HUES48 (cell line): ENCODE results near the gene HOXB9.

Experiments used
- H3K27ac ChIP-seq: one replicate; pipeline ENCODE4 v1.7.0; 2013; ENCODE audit warnings: low read depth, low read length, inconsistent platforms
- H3K27me3 ChIP-seq: 2 replicates; pipeline ENCODE4 v1.6.1; 2013; ENCODE audit warnings: mild to moderate bottlenecking, low read length; ENCODE audit not compliant: control insufficient read depth, insufficient read depth
- H3K36me3 ChIP-seq: 2 replicates; pipeline ENCODE4 v1.6.1; 2013; ENCODE audit warnings: low read length; ENCODE audit not compliant: control insufficient read depth, insufficient read depth
- H3K4me1 ChIP-seq: 2 replicates; pipeline ENCODE4 v1.6.1; 2013; ENCODE audit warnings: mild to moderate bottlenecking, low read length; ENCODE audit not compliant: control insufficient read depth, insufficient read depth
- H3K4me3 ChIP-seq: 2 replicates; pipeline ENCODE4 v1.5.1; 2013; ENCODE audit warnings: mild to moderate bottlenecking, low read depth, low read length
- H3K9ac ChIP-seq: 2 replicates; pipeline ENCODE4 v1.6.1; 2013; ENCODE audit warnings: mild to moderate bottlenecking, low read depth, low read length, moderate library complexity
- H3K9me3 ChIP-seq: 2 replicates; pipeline ENCODE4 v1.6.1; 2013; ENCODE audit warnings: low read length; ENCODE audit not compliant: control insufficient read depth, insufficient read depth

HOXB9 gene

GRCh38 chr17:48575673-48576478, 50.3 kb downstream of the HOXB9 start:
- no peak overlapping the region for H3K27ac ChIP-seq
- no peak overlapping the region for H3K4me3 ChIP-seq
- peaks cover 8% of the 10 kb centered on the region; the same call in 1 of the 2 replicates for H3K4me1 ChIP-seq
- H3K9me3 ChIP-seq: no peaks in the 10 kb centered on the region
- H3K9ac ChIP-seq: no peak overlapping the region
- peaks cover 100% of the 10 kb centered on the region for H3K27me3 ChIP-seq
- H3K36me3 ChIP-seq: no peaks in the 10 kb centered on the region

GRCh38 chr17:48575066-48575582, 51.0 kb downstream of the HOXB9 start:
- Histone ChIP-seq H3K9ac (no peak overlapping the region), H3K9me3 (no peaks in the 10 kb centered on the region), H3K4me3 (no peak overlapping the region), H3K27me3 (peaks cover 100% of the 10 kb centered on the region), H3K4me1 (peaks cover 10% of the 10 kb centered on the region; the same call in 1 of the 2 replicates), H3K27ac (no peak overlapping the region), H3K36me3 (no peaks in the 10 kb centered on the region)

- no peak overlapping the region for H3K27ac ChIP-seq
Measured at GRCh38 chr17:48574505-48575065, 51.6 kb downstream of the HOXB9 start.

GRCh38 chr17:48571826-48572417, 54.2 kb downstream of the HOXB9 start:
- Histone ChIP-seq H3K4me3 (no peak overlapping the region), H3K27ac (no peak overlapping the region), H3K9ac (no peak overlapping the region), H3K36me3 (no peaks in the 10 kb centered on the region), H3K4me1 (peaks cover 23% of the 10 kb centered on the region), H3K27me3 (peaks cover 100% of the 10 kb centered on the region), H3K9me3 (0 out of 2 replicates have a peak, but pooled peaks cover under 1% of the 10 kb centered on the region)

More at GRCh38 chr17:48574505-48575065, 51.6 kb downstream of the HOXB9 start:
- Histone ChIP-seq H3K27me3 (peaks cover 100% of the 10 kb centered on the region), H3K36me3 (no peaks in the 10 kb centered on the region), H3K4me3 (no peak overlapping the region), H3K4me1 (peaks cover 14% of the 10 kb centered on the region; the same call in 1 of the 2 replicates), H3K9ac (no peak overlapping the region), H3K9me3 (no peaks in the 10 kb centered on the region)
